Stimulated activated effector memory CD8-positive, alpha-beta T cell treated with anti-CD3 and anti-CD28 coated beads, Interleukin-12 subunit alpha, Interleukin-12 subunit beta, amount 100 ng/mL, for 72 hours (primary cell): ENCODE results near the gene ZNF394.
"Not testable (repeated sequence)": the region's sequence is repeated elsewhere in the genome, so short reads cannot be mapped to it uniquely, and the experiment has no call there.

Experiments used
- ATAC-seq: fragments of 150-1000 bp; cut with Tn5 transposase; 2 replicates; pipeline ENCODE4 v1.10.0; 2021
- DNase-seq, 2 donors: peaks; one replicate each; pipeline ENCODE4 v3.0.0; 2021 to 2022; ENCODE audit warnings: low spot score in 2 of 2
- H3K27ac Mint-ChIP-seq: one replicate; pipeline ENCODE4 v1.8.0; 2022; ENCODE audit warnings: mild to moderate bottlenecking, mixed read lengths
- H3K36me3 Mint-ChIP-seq: one replicate; pipeline ENCODE4 v1.8.0; 2022; ENCODE audit warnings: mild to moderate bottlenecking, mixed read lengths
- H3K4me1 Mint-ChIP-seq: one replicate; pipeline ENCODE4 v1.8.0; 2022; ENCODE audit warnings: mixed read lengths
- H3K4me3 Mint-ChIP-seq: one replicate; pipeline ENCODE4 v1.8.0; 2022; ENCODE audit warnings: mild to moderate bottlenecking, mixed read lengths
- H3K9me3 Mint-ChIP-seq: one replicate; pipeline ENCODE4 v1.8.0; 2022; ENCODE audit warnings: mixed read lengths

The ZNF394 gene

GRCh38 chr7:99504603-99505323 is 4.7 kb upstream of the ZNF394 start, which contains the start of gene ZKSCAN5:
Gene ZKSCAN5 (plus strand): TSS chr7:99504662. CDS start chr7:99506045, 1,383 bp downstream.
- peak; percentile 91 for ATAC-seq
- Mint-ChIP-seq H3K4me3 (peak within 1 kb of the TSS; percentile 80), H3K27ac (peak within 1 kb of the TSS; percentile 90), H3K36me3 (peaks cover 34% of the 10 kb centered on the region), H3K9me3 (no peaks in the 10 kb centered on the region), H3K4me1 (peaks cover 27% of the 10 kb centered on the region)
- DNase-seq, result peak; percentile 92 to 98

GRCh38 chr7:99504281-99504602 is 4.2 kb upstream of the ZNF394 start:
- peaks cover 27% of the 10 kb centered on the region for H3K4me1 Mint-ChIP-seq
- no peaks in the 10 kb centered on the region for H3K9me3 Mint-ChIP-seq
- peak overlapping the region; percentile 80 for H3K4me3 Mint-ChIP-seq
- DNase-seq (no peak), ATAC-seq (no peak)
- H3K36me3 Mint-ChIP-seq, result peaks cover 35% of the 10 kb centered on the region
- peak overlapping the region; percentile 90 for H3K27ac Mint-ChIP-seq

DNA sequence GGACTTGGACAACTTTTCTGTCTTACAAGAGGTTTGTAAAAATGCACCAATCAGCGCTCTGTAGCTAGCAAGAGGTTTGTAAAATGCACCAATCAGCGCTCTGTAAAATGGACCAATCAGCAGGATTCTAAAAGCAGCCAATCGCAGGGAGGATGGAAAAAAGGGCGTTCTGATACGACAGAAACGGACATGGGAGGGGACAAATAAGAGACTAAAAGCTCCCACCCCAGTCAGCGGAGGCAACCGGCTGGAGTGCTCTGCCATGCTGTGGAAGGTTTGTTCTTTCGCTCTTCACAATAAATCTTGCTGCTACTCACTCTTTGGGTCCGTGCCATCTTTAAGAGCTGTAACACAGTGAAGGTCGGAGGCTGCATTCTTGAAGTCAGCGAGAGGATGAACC is 1.2 kb upstream of the ZNF394 start:
- H3K27ac Mint-ChIP-seq, result peak overlapping the region; percentile 97
- not testable (repeated sequence) for DNase-seq
- H3K4me1 Mint-ChIP-seq, result peaks cover 39% of the 10 kb centered on the region

GRCh38 chr7:99500637-99501009 is 542 bp upstream of the ZNF394 start:
- peaks cover 36% of the 10 kb centered on the region for H3K4me1 Mint-ChIP-seq
- ATAC-seq (no peak), DNase-seq (no peak)
- H3K9me3 Mint-ChIP-seq, result no peaks in the 10 kb centered on the region
- peaks cover 53% of the 10 kb centered on the region for H3K36me3 Mint-ChIP-seq
- H3K4me3 Mint-ChIP-seq, result peak overlapping the region; percentile 96
- peak overlapping the region; percentile 97 for H3K27ac Mint-ChIP-seq

More for the DNA sequence above, 1.2 kb upstream of the ZNF394 start:
- not testable (repeated sequence) for ATAC-seq, H3K9me3 Mint-ChIP-seq
- peaks cover 51% of the 10 kb centered on the region for H3K36me3 Mint-ChIP-seq
- H3K4me3 Mint-ChIP-seq, result peak overlapping the region; percentile 96

DNA sequence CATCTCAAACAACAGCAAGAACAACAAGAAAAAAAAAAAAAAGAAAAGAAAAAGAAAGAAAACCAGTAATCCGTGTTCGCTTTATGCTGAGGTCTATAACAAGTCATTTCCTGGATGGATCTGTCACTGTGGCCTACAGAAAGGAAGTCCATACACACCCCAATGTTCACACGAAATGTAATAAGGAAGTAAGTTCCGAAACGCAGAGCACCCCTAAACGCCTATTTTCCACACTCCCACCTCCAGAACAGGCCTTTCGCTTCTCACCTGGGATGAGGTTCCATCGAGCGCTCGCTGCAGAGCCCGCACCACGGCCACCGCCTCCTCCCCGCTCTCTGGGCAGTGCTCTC is 735 bp downstream of the ZNF394 start:
- Mint-ChIP-seq H3K4me3 (peak overlapping the region; percentile 96), H3K4me1 (peaks cover 34% of the 10 kb centered on the region), H3K9me3 (no peaks in the 10 kb centered on the region), H3K27ac (peak overlapping the region; percentile 97), H3K36me3 (peaks cover 62% of the 10 kb centered on the region)
- no peak for DNase-seq
- ATAC-seq, result peak; percentile 63

DNA sequence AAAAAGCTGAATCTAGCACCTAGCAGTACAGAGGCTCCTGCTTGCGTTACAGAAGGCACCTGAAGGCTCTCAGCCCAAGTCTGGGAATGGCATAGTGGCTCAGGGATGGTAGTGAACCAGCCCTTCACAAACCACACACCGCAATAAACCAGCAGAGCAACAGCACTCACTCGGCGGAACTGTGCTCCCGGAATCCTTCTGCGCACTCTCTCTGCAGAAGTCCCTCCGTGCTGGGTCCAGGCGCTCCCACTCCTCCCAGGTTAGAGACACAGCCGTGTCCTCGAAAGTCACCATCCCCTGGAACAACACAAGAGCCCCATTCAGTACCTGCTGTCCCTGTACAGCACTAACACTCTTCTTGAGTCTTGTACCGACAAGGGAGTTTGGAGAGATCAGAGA is 1.5 kb downstream of the ZNF394 start:
- H3K27ac Mint-ChIP-seq, result peak overlapping the region; percentile 97
- H3K36me3 Mint-ChIP-seq, result peaks cover 69% of the 10 kb centered on the region
- DNase-seq (no peak), ATAC-seq (no peak)
- H3K4me3 Mint-ChIP-seq, result peak overlapping the region; percentile 96
- H3K4me1 Mint-ChIP-seq, result peaks cover 34% of the 10 kb centered on the region
- H3K9me3 Mint-ChIP-seq, result no peaks in the 10 kb centered on the region

DNA sequence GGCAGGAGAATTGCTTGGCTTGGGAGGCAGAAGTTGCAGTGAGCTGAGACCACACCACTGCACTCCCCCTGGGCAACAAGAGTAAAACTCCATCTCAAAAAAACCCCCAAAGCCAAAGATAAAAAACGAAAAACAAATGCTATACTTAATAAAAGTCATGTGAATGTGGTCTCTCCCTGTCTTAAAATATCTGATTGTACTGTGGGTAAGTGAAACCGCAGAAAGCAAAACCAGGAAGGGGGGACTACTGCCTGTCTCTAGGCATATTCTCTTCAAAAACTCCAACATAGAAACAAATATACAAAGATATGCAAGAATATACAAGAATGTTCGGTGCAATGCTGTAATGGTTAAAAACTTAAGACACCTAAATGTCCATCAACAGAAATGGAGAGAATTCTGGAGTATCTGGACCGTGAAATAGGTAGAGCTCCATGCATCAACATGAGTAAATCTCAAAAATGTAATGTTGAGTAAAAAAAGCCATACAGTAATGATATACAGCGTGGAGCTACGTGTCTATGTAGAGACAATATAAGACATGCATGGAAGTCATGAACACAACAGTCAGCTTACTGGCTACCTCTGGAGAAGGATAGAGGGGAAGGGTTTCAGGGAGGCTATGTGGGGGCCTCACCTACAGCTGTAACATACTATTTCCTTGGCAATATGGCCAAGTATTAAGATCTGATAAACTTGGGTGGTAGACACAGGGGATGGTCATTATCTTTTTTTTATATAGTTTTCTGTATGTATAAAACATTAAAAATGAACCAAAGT is 2.1 kb downstream of the ZNF394 start:
- H3K4me1 Mint-ChIP-seq, result peaks cover 34% of the 10 kb centered on the region
- no peaks in the 10 kb centered on the region for H3K9me3 Mint-ChIP-seq
- H3K27ac Mint-ChIP-seq, result peak overlapping the region; percentile 97
- peaks cover 74% of the 10 kb centered on the region for H3K36me3 Mint-ChIP-seq
- H3K4me3 Mint-ChIP-seq, result peak overlapping the region; percentile 96
- ATAC-seq, result no peak
- no peak for DNase-seq

DNA sequence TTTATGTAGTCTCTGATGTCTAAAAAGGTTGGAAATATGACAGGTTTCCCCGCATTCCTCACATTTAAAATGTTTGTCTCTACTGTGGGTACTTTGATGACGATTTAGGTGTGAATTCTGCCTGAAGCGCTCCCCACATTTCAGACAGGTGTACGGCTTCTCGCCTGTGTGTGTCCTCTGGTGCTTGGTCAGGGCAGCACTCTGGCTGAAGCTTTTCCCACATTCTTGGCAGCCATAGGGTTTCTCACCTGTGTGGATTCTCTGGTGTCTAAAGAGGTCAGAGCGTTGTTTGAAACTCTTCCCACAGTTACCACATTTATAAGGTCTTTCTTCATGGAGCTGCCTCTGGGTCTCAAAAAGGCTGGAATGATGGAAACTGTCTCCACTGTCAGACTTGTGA is 6.3 kb downstream of the ZNF394 start:
- DNase-seq (no peak), ATAC-seq (no peak)
- Mint-ChIP-seq H3K36me3 (peaks cover 92% of the 10 kb centered on the region), H3K27ac (peak overlapping the region; percentile 23), H3K4me1 (peaks cover 23% of the 10 kb centered on the region), H3K9me3 (no peaks in the 10 kb centered on the region), H3K4me3 (no peak overlapping the region)

DNA sequence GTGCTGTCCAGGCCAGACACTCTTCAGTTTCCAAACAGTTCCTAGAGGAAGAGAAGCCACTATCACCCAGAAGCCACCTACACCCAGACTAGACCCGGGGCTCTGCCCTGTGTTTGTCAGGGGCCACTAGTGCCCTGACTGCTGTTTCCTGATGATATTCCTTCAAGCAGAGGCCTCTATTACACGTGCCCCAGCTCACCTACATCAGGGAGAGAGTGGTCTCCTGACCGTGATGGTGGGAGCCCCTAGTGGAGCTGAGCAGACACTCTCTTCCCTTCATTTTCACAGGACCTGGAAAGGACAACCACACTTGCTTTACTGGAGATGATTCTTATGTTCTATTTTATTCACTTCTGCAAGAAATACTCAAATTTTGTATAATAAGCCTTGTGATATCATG is 9.2 kb downstream of the ZNF394 start:
- peaks cover 86% of the 10 kb centered on the region for H3K36me3 Mint-ChIP-seq
- H3K4me3 Mint-ChIP-seq, result no peak overlapping the region
- H3K27ac Mint-ChIP-seq, result no peak overlapping the region
- H3K9me3 Mint-ChIP-seq, result no peaks in the 10 kb centered on the region
- ATAC-seq (no peak), DNase-seq (no peak)
- H3K4me1 Mint-ChIP-seq, result no peaks in the 10 kb centered on the region

- H3K4me3 Mint-ChIP-seq, result no peak overlapping the region
- H3K27ac Mint-ChIP-seq, result no peak overlapping the region
- H3K36me3 Mint-ChIP-seq, result peaks cover 86% of the 10 kb centered on the region
- H3K9me3 Mint-ChIP-seq, result no peaks in the 10 kb centered on the region
- ATAC-seq, result no peak
- DNase-seq, result no peak
- H3K4me1 Mint-ChIP-seq, result no peaks in the 10 kb centered on the region
These were observed 10.8 kb downstream of the ZNF394 start for GRCh38 chr7:99489235-99489634.

- H3K36me3 Mint-ChIP-seq, result peaks cover 87% of the 10 kb centered on the region
- DNase-seq, result no peak
- no peaks in the 10 kb centered on the region for H3K4me1 Mint-ChIP-seq
- H3K27ac Mint-ChIP-seq, result no peak overlapping the region
- no peak overlapping the region for H3K4me3 Mint-ChIP-seq
- no peaks in the 10 kb centered on the region for H3K9me3 Mint-ChIP-seq
- ATAC-seq, result no peak
These were observed 15.0 kb downstream of the ZNF394 start for GRCh38 chr7:99485094-99485493.

- H3K4me1 Mint-ChIP-seq, result peaks cover 34% of the 10 kb centered on the region
- H3K4me3 Mint-ChIP-seq, result no peak overlapping the region
- no peaks in the 10 kb centered on the region for H3K9me3 Mint-ChIP-seq
- DNase-seq (no peak), ATAC-seq (peak; percentile 24)
- H3K27ac Mint-ChIP-seq, result peak overlapping the region; percentile 81
- H3K36me3 Mint-ChIP-seq, result peaks cover 62% of the 10 kb centered on the region
These were observed 21.3 kb downstream of the ZNF394 start for GRCh38 chr7:99478464-99479440.

GRCh38 chr7:99476107-99476506 is 24.0 kb downstream of the ZNF394 start:
- Mint-ChIP-seq H3K4me3 (no peak overlapping the region), H3K9me3 (no peaks in the 10 kb centered on the region), H3K27ac (no peak overlapping the region), H3K36me3 (peaks cover 55% of the 10 kb centered on the region), H3K4me1 (peaks cover 48% of the 10 kb centered on the region)
- ATAC-seq (no peak), DNase-seq (no peak)

DNA sequence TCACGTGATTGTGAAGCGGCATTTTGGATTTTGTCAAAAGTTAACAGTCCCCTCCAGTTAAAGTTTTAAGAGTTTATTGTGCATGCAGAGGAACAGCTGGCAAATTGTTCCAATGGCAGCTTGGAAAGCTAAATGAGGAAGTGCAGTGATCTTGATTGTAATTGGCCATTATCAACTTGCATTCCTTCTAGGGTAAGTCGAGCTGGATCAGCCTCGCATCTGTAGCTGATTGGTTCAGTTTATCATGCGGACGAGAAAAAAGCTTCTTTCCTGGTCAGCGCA is 26.8 kb downstream of the ZNF394 start:
- H3K4me1 Mint-ChIP-seq, result peaks cover 38% of the 10 kb centered on the region
- H3K36me3 Mint-ChIP-seq, result peaks cover 30% of the 10 kb centered on the region
- peak overlapping the region; percentile 96 for H3K27ac Mint-ChIP-seq
- no peaks in the 10 kb centered on the region for H3K9me3 Mint-ChIP-seq
- no peak for DNase-seq
- no peak for ATAC-seq
- peak overlapping the region; percentile 98 for H3K4me3 Mint-ChIP-seq

DNA sequence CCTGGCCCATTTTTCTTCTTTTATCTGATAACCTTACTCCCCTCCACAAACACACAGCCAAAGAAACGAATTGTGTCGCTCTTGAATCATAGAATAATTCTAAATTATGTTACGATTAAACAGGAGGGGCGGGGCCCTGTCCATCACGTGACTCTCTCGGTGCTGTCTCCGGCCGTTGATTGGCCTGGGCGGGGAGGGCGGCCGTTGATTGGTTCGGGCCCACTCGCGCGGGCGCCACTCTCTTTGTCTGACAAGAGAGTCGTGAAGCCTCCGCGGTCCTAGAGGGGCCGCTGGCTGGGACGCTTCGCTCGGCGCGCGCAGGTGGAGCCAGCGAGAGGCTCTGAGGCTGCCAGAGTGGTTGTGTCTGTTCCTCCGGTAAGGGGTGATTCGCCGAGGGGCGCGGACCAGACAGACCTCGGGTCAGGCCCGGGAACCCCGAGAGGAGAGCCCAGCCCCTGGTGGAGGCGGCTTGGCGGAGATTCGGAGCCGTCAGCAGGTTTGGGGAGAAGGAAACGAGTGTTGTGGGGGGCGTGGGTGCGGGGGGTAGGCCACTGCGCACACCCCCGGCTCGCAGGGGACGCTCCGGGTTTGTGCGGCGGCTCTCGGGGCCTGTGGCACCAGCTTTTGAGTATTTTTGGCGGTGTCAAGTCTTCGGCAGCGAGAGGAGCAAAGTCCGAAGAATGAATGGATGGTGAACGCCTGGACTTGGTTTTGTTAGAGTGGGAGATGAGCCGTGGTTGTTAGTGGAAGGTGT is 27.3 kb downstream of the ZNF394 start, which contains the start of gene ZNF789:
TSS of gene ZNF789 (plus strand) at position 330 of the 754 bp plus-strand sequence. CDS start 3,567 bp downstream, outside the sequence.
- peaks cover 30% of the 10 kb centered on the region for H3K36me3 Mint-ChIP-seq
- peak within 1 kb of the TSS; percentile 98 for H3K4me3 Mint-ChIP-seq
- H3K4me1 Mint-ChIP-seq, result peaks cover 33% of the 10 kb centered on the region
- H3K27ac Mint-ChIP-seq, result peak within 1 kb of the TSS; percentile 96
- no peaks in the 10 kb centered on the region for H3K9me3 Mint-ChIP-seq
- DNase-seq (peak; percentile 88 to 96), ATAC-seq (peak; percentile 98)
